Suppressor macrophage treated with lipopolysaccharide for 1 hour (primary cell): ENCODE results near the gene ZMYM3.

Experiments
- DNase-seq, 3 donors: peaks; one replicate each; pipeline ENCODE4 v3.0.0-alpha.2; 2020 to 2022

ZMYM3 gene

GRCh38 chrX:71252221-71252620 lies 1.7 kb downstream of the ZMYM3 start:
- no peak for DNase-seq

DNA sequence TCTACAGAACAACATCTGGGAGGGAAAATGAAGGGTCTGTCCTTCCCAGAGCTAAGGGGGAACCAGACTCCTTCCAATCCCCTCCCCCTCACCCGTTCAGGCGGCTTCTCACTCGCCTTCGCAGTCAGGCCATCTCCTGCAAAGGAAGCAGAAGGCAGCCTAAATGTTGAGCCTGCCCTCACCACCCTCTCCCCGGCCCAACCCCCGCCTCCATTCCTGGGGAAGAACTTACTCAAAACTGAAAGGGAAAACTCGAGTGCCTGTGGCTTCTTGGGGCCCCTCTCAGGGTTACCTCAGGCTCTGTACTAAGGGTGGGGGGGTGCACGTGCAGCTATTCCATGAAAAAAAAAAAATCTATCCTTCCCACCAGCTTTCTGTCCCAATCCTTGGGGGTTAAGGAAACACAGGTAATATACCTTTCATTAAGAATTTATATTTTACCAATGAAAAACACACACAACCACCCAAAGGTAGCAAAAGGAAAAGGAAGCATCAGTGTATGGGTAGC lies 2.4 kb downstream of the ZMYM3 start:
- peak; percentile 45 to 71 (median 55) for DNase-seq

DNA sequence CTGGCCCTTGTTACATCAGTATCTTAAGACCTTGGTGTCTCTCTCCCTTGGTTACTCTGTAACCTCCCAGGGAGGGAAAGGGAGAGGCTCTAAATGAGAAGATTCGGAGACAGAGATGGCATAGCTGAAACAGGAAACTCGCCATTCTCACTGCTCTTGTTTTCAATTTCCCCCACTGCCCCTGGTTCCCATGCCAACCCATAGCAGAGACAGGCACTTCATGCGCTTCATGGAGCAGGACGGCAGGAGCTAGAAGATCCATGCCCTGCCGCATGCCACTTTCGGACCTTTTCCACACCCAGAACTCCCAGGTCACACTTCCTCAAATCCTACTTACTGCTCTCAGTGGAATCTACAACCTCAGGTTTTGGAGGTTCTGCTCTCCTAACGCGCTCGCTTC lies 3.1 kb downstream of the ZMYM3 start:
- DNase-seq, result no peak

GRCh38 chrX:71245159-71245558 lies 8.8 kb downstream of the ZMYM3 start:
- DNase-seq, result no peak

DNA sequence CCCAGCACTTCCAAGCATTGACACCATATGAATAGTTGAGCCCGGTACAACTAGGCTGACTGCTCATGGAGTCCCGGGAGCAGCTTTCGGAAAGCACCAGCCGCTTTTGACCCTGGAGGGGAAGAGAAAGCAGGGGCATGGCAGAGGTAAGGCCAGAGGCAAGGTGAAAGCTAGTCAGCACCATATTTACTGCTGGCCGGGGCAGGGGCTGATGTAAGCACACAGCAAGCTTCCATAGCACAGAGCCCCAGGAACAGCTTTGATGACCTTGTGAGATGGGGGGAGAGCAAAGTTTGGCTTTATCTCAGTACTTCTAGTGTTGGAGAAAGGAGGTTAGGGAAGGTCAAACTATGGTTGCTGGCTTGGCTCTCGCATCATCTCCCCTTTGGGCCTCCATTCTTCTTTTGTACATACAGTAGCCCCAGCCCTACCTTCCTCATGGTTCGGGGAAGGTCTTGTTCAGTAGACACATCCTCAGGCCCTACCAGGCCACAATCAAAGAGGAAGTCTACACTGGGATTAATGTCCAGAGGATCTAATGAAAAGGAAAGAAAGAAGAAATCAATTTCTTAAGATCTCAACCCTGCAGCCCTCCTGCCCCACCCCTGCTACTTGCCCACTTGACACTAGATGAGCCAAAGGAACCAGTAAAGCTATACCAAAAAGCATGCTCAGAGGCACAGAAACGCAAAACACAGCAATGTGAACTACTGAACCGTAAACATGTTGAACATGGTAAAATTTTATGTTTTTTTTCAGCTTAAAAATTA lies 9.4 kb downstream of the ZMYM3 start:
- DNase-seq, result no peak

DNA sequence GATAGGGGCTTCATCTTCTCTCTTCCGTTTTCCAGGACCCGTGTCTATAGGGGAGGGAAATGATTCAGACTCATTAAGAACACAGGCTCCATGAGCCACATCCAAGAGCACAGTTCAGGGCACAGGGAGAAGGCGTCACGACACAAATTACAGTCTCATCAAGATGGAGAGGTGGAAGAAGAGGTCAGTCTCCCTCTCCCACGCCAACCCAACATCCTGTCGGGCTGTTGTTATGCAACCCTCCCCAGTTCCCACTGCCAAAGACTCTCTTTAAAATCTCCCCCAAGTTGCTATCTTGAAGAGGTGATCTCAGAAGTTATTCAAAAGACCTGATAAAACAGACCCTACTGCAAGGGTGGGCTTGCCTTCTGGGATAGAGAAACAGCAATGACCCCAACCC lies 12.6 kb downstream of the ZMYM3 start:
- DNase-seq, result peak in 1 of 3 donors; percentile 34

DNA sequence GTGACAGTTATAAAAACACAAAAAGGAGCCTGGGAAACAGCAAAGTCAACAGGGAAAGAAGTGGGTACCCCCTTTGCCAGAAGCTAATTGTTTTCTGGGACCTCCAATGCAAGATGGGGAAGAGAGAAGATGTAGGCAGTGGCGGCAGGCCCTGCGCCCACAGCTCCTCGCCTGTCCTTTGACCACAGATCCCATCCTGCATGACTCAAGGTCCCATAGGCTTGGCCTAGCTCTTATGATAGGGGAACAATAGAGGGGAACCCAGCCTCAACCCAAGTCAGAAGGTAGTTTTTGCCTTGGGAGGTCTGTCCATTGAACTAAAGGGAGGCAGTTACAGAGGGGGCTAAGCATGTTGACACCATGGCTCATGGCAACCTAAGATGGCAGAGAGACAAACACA lies 14.2 kb downstream of the ZMYM3 start:
- peak in 2 of 3 donors; percentile 28 to 49 for DNase-seq

GRCh38 chrX:71236836-71237235 lies 17.1 kb downstream of the ZMYM3 start:
- peak; percentile 34 to 57 (median 50) for DNase-seq

GRCh38 chrX:71235482-71235881 lies 18.5 kb downstream of the ZMYM3 start:
- no peak for DNase-seq

- DNase-seq, result no peak
Observed at GRCh38 chrX:71228063-71228642, 25.8 kb downstream of the ZMYM3 start.

DNA sequence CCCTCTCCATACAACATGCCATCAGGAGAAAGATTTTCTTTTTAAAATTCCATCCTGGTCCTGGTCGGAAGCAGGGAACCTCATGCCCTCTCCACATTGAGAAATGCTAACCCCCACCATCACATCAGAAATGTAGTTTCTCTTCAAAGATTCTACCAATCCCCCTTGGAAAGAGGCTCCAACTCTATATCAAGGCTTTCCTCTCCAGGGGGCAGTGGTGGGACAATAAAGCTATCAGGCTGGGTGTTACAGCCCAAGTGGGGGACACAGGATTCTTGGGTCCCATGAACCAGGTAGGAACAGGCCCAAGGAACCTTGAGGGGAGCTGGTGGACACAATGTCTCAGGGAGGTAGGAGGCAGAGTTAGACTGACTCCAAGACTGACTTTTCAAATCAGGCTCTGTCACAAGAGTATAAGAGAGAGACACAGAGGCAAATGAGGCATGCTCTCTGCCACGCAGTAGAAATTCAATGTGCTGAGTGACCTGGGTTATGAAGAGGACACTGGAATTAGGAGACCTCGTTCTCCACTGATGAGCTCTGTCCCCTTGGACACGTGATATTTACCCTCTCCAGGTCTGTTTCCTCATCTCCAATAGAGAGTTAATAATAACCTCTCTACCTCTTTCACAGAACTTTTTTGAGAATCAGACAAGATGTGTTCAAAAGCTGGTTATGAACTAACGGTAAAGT lies 26.4 kb downstream of the ZMYM3 start:
- DNase-seq, result peak in 1 of 3 donors; percentile 10

- peak; percentile 46 to 58 (median 56) for DNase-seq
Observed at GRCh38 chrX:71225676-71226075, 28.3 kb downstream of the ZMYM3 start.

DNA sequence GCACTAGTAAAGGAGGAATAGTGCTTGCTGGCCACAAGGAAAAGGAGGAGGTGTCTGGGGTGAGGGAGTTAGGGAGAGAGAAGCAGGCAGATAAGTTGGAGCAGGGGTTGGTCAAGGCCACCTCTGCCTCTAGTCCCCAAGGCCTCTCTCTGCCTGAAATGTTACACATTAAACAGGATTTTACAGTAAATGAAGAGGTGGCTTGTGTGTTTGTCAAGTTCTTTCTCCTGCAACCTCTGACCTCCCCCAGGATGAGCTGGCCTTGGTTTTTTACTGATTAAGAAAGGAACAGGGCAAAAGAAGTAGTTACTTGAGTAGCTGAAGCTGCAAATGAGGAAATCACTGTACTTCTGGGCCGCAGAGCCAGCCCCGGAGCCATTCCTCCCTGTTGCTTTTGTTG lies 28.9 kb downstream of the ZMYM3 start:
- DNase-seq, result peak; percentile 32 to 51 (median 37)

- DNase-seq, result no peak
Observed at GRCh38 chrX:71224098-71224708, 29.7 kb downstream of the ZMYM3 start.

- DNase-seq, result no peak
Observed at GRCh38 chrX:71222929-71223328, 31.0 kb downstream of the ZMYM3 start, which contains the start of gene GJB1. TSS of gene GJB1 (plus strand) at chrX:71223224. CDS start at chrX:71223708, 484 bp downstream.

DNA sequence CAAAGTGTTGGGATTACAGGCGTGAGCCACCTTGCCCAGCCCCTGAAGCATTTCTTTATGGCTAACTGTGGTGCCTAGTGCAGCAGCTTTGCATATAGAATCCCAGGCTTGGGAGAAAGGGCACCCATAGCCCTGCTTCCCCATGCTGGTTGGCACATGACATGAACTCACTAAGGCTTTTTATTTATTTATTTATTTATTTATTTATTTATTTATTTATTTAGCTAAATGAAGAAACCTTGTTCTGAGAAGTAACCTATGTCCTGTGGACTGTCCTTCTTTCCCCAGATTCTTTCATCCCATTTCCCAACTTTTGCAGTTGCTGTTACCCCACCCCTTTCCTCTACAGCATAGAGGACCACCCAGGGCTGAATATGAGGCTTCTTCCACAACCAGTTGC lies 32.8 kb downstream of the ZMYM3 start:
- no peak for DNase-seq

- DNase-seq, result no peak
Observed at GRCh38 chrX:71217298-71217697, 36.6 kb downstream of the ZMYM3 start.

DNA sequence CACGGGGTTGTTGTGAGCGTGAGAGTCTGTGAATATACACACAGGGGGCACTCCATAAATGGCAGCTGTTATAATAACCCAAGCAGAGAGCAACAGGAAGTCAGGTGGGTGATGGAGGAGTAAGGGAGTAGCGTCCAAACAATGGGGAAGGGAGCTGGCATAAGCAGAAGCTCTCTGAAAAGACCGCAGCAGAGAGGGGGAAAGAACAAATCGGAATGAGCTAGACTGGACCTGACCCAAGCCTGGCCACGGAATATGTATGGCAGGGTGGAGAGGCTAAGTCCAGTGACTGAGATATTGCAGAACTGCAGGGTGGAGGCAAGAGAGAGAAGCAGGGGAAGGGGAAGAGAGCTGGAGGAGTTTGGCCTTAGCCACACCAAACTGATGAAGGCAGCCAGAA lies 37.5 kb downstream of the ZMYM3 start:
- DNase-seq, result no peak

DNA sequence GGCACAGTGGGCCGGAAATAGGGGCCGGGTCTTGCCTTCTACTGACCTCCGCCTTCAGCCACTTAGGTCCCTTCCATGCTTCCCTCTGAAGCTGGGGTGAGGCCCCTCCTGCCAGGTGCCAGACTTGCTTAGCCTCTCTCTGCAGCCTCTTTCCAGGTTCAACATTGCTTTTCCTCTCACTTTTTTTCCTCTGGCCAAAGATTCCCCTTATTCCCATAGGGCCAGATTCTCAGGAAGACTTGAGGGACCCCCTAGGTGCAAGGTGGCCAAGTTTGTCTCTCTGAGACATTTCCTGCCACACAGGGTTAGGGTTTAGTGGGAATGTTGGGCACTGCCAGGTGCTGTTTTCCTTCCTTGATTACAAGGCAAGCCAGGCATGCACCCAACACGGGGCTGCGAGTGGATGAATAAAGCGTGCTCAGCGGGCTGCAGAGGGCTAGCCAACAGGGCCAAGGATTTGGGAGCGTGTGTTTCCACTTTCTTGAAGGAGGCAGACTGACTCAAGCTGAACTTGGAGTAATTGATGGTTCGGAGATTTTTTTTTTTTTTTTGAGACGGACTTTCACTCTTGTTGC lies 38.5 kb downstream of the ZMYM3 start:
- DNase-seq, result no peak

- DNase-seq, result no peak
Observed at GRCh38 chrX:71214604-71215337, 39.2 kb downstream of the ZMYM3 start.

- DNase-seq, result no peak
Observed at GRCh38 chrX:71214152-71214551, 39.8 kb downstream of the ZMYM3 start.

DNA sequence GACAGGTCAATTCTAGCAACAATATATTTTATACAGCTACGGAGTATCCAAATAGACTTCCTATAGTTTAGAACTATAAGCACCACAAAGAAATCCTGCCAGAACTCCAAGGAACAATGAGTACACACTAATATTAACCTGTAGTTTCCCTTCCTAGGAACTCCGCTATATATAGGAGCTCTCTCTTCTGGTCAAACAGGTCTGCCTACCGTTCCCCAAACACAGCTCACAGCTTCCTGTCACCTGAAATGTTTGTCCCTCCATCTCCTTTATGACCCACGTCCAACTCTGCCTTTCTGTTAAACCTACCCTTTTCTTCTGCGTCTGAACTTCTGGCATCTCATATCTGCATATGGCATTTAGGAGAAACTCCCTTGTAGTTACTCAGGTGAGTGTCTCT lies 41.4 kb downstream of the ZMYM3 start:
- no peak for DNase-seq
